HG03103 (cell line): Measurements from ENCODE around the gene PCID2.

Experiments used
- ATAC-seq: cut with Tn5 transposase; IDR thresholded peaks from one replicate; pipeline ENCODE4 v1.9.1; 2021; ENCODE audit warnings: low read depth; ENCODE audit not compliant: unreplicated experiment

PCID2 gene

DNA sequence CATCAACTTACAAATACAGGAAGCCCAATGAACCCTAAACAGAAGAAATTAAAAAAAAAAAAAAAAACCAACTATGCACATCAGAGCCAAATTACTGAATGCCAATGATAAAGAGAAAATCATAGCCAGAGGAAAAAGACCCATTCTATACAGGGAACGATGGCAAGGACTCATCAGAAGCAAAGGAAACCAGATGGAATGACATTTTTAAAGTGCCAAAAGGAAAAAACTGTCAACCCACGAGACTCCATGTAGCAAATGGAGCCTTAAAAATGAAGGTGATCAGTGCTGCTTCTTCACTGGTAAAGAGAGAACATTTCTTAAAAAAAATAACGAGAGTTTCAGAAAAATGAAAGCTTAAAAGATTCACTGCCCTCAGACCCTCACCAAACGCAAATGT, 18.3 kb downstream of the PCID2 start:
- no peak for ATAC-seq

DNA sequence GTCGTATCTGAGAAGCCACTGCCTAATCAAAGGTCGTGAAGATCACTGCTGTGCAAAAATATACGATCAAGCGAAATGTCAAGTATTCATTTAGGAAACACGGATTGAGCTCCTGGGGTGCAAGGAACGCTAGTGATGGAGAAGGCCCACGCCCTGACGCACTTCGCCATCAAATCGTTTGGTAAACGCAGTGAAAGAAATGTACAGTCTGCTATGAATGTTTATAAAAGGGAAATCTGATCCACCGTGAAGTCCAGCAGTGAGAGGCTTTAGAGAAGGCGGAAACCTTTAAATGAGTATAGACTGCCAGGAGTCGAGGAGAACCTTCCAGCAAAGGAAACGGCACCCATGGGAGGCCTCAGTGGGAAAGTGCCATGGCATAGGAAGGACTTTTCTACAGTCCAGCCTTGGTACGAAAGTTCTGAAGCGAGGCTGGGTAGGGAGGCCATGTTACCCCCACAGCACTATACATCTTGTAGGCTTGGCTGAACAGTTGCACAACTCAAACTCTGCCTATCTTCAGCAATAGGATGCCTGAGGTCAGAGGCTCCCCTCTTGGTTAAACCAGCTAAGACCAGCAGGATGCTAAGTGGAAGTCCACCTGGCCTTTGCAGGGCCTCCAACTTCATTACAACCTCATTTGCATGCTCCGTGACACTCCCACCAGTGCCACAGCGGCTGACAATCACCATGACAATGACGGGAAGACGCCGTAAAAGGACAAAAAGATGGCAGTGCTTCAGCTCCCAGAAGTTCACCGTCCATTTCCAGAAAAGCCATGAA, 20.4 kb downstream of the PCID2 start:
- ATAC-seq, result no peak

DNA sequence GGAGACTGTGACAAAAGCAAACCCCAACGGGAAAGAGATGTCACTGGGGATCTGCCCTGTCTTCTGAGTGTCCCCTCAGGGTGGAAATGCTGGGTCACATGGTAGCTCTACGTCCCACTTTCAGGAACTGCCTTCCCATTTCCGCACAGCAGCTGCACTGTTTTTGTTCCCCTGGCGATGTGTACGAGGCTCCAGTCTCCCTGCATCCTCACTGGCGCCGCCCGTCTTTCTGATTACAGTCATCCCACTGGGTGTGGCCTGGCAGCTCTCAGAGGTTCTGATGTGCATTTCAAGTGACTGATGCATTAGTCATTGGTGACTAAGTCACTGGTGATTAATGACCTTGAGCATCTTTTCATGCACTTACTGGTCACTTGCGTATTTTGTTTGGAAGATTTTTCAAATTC, 21.2 kb downstream of the PCID2 start:
- no peak for ATAC-seq

DNA sequence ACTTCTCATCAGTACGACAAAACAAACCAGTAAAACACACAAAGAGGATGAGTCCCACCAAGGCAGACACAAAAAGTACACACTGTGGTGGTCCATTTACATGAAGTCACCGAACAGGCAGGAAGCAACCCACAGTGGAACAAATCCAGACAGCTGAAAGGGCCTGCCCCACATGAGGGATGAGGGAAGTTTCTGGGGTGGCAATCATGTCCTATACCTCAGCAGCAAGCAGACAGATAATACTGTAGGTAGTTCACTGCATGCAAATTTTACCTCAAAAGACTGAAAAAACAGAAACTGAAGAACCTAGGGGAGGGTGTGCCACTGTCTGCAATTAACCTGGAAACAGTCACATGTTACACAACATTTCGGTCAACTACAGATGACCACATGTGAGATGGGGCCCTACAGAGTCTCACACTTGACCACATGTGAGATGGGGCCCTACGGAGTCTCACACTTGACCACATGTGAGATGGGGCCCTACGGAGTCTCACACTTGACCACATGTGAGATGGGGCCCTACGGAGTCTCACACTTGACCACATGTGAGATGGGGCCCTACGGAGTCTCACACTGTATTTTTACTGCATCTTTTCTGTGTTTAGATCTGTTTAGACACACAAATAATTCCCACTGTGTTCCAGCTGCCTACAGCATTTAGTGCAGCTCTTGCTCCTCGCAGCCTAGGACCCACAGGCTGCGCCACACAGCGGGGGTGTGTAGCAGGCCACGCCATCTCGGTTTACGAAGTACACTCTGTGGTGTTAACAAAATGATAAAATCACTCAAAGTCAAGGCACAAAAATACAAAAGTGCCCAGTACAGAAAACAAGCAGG, 22.2 kb downstream of the PCID2 start:
- no peak for ATAC-seq

DNA sequence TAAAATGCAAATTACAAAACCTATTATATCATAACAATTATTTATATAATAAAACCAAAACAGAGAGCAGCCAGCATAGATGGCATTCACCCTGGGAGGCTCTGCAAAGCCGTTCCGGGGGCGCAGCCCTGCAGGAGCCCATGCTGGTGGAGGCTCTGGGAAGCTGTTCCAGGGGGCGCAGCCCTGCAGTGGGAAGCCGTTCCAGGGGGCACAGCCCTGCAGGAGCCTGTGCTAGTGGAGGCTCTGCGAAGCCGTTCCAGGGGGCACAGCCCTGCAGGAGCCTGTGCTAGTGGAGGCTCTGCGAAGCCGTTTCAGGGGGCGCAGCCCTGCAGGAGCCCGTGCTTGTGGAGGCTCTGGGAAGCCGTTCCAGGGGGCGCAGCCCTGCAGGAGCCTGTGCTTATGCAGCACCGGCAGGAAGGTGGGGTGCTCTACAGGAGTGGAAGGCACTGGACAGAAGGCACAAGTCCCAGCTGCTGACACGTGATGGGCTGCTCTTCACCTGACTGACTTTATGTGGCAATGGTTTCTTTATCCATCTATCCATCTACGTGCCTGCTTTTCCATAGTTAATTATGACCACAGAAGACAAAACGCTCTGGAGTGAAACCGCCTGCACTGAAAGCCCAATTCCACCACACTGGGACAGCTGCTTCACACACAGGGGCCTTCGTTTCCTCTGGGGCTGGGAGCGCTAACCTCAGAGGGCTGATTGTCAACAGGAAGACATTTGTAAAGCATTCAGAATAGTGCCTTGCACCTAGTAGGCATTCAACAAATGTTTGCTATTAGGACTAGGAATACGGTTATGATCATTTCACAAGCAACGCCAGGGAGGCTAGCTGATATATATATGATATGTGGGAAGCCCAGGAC, 23.7 kb downstream of the PCID2 start:
- no peak for ATAC-seq

DNA sequence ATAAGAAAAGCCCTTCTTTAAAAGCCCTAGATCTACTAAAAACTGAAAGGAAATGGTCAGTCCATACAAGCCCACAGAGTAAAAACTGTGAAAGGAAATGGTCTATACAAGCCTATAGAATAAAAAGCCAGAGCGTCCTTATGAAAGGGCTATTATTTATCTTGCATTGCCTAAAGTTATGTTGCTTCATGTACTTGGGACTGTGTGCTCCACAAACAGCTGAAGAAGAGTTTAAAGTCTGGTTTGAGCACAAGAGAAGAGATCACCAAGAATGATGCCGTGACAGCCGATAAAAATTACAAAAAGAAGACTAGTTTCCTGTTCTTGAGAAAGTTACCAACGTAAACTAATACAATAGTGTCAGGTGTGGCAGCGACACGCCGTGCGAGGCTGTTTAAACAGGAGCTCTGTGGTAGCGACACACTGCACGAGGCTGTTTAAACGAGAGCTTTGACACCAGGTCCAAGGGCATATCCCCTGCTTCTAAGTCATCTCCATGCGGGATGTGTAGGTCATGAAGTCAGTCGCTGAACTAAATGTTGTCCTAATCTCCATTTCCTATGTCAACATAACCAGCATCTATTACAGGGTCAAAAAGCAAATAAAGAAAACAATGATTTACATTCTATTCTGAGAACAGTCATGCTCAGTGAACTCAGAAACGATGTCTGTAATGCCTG, 24.9 kb downstream of the PCID2 start:
- ATAC-seq, result no peak

DNA sequence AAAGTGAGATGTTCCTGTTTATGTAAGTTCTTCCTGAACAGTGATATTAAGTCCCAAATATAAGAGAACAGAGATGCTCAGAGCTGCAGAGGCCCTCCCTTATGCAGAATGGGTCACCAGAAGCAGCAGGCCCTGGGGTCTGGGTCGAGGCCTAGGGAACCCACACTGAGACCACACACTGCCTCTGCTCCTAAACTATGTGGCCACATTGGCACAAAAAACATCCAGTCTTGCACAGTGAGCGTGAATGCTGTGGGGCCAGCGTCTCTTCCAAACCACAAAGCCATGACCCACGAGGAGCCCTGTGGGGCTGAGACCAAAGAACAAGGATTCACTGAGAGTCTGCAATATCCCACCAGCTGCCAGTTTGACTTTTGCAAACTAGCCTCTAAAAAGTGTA, 26.4 kb downstream of the PCID2 start:
- no peak for ATAC-seq

DNA sequence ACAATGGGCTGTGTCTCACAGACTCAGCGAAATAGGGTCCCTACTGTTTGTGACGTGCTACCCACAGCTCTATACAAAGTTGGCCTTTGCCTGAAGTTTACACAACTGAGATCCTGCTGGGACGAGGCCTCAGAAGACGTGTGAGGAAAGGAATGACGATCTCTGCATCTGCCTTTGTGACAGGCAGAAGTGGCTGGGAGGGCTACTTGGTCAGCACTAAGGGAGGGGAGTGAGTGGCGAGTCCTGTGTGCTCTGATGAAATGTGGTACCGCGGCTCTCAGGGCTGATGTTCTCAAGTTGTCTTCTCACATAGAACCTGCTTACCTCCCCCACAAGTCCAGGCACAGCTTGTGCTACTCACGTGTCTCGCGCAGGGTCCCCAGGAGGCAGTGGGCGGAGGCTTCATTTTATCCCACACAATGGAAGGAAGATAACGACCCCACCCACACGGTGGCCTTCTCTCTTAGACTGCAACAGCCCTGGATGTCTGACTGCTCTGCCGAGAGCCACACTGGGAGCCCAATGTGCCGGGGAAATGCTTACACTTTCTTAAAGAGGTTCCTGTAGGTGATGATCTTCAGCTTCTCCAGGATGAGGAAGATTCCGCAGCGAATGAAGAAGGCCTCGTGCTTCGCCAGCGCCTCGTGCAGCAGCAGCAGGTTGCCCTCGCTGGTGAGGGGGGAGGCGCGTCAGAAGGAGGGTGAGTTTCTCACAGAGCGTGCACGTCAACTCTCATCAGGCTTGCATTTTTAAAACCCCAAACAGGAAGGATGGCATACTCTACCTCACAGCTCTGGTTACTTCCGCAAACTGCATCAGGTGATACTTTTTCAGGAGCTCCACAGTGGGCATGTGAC, 28.9 kb downstream of the PCID2 start:
- ATAC-seq, result no peak

DNA sequence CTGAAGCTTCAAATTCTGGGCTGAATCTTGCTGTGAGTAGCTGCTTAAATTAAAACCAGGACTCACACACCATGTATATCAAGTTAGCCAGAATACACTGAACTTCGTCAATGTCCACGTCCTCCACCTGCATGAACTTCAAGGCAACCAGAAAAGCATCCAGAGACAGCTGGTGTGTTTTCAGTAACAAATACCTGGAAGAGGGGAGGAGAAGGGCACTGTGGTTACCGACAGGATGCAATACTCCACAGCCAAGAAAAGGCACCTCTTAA, 29.6 kb downstream of the PCID2 start:
- no peak for ATAC-seq

DNA sequence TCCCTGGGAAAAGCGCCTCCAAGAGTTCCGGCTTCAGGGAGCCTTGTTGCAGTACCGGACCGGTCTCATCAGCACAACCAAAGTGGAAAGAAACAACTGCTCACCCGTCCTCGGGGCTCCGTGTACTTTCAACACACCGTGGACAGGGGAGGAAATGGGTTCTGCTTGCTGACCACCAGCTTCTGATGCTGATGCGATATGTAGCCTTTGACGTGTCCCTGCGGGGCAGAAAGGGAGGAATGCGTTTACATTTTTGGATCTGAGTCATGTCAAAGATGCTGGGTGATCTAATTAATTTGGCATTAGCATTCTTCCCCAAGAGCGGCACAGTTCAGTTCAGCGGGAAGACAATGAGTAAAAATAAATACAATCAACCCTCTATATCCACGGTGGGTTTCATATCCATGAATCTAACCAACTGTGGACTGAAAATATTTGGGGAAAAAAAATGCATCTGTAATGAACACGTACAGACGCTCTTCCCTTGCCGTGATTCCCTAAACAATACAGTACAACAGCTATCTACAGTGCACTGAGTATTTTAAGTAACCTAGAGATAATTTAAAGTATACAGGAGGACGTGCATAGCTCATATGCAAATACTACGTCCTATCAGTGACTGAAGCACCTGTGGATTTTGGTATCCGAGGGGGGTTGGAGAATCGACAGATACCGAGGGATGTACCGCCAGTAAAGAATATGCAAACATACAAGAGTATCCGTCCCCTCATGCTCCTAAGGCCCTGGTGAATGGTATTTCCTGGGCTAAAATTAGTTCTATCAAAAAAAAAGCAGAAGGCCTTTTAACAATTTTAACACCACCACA, 30.2 kb downstream of the PCID2 start:
- no peak for ATAC-seq

DNA sequence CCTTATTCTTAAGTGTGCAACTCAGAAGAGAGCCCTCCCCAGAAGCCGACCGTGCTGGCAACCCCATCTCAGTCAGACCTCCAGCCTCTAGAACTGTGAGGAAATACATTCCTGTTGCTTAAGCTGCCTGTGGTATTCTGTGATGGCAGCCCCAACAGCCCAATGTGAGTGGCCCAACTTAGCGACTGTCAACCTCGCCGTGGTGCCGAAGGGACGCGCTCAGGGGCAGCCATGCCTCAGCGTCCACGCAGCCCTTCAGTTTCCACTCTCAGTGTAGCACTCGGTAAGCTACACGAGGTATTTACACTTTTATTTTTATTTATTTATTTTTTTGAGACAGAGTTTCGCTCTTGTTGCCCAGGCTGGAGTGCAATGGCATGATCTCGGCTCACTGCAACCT, 31.6 kb downstream of the PCID2 start:
- ATAC-seq, result no peak

DNA sequence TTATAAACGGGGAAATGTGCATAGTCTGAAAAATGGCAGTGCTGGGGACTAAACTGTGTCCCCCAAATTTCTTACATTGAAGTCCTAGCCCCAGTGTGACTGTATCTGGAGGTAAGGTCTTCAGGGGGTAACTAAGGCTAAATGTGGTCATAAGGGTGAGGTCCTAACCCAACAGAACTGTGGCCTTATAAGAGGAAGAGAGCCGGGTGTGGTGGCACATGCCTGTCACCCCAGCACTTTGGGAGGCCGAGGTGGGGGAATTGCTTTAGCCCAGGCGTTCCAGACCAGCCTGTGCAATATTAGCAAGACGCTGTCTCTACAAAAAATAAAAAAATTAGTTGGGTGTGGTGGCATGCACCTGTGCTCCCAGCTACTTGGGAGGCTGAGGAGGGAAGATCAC, 32.2 kb downstream of the PCID2 start:
- ATAC-seq, result no peak

DNA sequence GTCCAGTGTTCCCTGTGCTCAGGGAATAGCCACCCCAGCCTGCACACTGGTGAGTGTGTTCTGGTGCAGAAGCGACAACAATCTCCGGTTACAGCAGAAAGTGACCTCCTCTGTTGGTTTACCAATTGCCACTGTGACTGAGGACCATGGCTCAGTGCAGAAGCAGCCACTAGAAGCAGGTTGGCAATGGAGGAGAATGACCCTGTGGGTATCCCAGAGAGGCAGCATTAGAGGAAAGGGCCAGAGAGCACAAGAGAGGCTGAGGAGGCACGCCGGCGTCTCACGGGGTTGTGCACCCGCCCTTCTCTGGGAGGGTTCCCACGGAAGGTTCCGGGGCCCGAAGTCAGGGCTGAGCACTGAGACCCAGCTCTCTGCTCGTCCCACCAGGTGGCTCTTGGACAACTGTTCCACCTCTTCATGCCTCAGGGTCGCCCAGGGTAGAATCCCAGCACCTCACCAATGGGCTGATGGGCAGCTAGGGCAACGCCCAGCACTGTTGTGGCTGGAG, 36.0 kb downstream of the PCID2 start:
- ATAC-seq, result no peak

DNA sequence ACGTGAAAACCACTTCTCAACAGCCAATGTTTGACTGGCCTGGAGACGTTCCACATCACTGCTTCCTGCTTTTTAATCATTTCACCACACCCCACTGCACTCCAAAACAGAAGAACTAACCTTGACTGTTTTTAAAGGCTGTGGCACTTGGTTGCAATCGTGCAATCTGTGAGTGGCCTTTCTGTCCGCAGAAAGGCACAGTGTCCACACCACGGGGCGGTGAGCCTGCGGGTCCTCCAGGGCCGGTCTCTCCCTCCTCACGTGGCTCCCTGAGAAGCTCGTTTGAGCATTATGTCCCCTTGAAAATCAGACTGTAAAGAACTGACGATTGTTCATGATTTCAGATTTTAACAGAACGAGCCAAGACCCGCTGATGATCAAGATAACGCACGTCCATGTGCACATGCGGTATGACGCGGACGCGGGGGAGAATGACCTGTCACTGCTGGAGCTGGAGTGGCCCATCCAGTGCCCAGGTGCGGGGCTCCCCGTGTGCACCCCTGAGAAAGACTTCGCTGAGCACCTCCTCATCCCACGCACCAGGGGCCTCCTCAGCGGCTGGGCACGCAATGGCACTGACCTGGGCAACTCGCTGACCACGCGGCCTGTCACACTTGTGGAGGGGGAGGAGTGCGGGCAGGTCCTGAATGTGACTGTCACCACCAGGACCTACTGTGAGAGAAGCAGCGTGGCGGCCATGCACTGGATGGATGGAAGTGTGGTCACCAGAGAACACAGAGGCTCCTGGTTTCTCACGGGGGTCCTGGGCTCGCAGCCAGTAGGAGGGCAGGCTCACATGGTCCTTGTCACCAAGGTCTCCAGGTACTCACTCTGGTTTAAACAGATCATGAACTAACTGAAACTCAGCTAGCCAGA, 37.0 kb downstream of the PCID2 start:
- no peak for ATAC-seq

DNA sequence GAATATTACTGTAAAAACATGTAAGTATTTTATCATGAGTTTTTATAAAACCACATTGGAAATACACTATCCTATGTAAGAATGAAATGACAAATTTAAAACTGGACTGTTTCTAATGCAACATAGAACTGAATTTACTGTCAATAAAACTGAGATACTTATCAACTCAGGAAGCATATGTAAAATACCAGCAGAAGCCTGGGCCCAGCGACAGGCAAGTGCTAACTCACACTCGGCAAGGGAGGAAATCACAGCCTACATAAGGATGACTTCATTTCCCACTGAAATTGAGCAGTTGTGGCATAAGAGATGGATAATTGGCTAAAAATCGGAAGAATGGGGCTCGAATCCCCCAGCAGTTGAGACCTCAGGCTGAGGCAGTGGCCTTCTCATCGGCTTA, 38.0 kb downstream of the PCID2 start:
- ATAC-seq, result no peak

DNA sequence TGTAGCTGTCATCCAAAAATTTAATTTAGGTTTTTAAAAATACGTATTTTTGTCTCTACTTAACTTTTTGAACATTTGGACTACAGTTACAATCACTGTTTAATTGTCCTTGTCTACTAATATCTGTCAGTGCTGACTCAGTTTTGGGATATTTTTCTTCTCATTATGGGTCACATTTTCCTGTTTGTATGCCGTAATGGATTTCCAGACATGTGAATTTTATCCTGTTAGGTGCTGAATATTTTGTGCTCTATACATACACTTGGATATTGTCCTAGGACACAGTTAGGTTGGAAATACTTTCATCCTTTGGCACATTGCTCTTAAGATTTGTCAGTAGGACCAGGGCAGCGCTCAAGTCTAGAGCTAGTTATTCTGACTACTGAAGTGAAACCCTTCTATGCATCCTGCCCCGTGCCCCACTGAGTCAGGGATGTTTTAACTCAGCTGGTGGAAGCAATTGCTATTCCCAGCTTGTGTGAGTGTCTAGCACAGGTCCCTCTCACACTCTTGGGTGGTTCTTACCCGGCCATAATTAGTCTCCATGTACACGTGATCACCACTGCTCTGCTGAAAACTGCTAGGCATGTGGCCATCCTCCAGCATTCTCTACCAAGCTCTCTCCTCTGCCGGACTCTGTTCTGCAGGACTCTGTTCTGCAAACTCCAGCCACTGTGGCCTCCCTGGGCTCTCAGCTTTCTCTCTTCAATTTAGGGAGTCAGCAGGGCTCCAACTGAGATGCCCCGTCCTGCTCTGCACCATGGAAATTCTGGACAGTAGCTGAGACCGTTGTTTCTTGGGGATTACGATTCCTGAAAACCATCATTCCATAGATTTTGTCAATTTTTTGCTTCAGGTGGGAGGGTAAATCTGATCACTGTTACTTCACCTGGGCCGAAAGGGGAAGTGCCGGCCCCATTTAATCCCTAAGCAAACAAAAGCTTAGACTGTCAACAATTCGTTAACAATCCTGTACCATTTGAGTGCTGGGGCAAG, 38.9 kb downstream of the PCID2 start:
- no peak for ATAC-seq

DNA sequence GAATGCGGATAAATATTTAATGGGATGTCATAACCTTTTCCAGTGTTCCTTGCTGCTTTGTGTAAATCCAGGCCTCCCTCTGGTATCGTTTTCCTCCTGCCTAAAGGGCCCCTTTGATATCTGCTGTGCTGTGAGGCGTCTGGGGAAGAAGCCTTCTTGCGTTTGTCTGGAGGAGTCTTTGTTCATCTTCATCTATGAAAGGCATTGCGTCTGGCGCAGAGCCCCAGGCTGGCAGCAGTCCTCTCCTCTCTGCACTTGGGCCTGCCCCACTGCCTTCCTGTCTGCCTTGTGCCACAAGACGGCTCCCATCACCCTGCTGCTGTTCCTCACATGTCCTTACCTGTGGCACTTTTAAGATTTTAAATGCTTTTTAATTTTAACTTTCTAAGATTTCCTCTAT, 40.3 kb downstream of the PCID2 start:
- no peak for ATAC-seq
